ENCODE results near the gene ARID1B. TPM values are rescaled to one million over a fixed set of nuclear protein-coding genes. Genes with fewer than 3 reads are reported as not detected.

Gene ARID1B
- total and polyA plus RNA-seq, 10 of the 15 experiments (the other 5 are each of a cell fraction or from before 2014, with no cell fraction given) = 24.7 to 133 (median 54.6) TPM

DNA sequence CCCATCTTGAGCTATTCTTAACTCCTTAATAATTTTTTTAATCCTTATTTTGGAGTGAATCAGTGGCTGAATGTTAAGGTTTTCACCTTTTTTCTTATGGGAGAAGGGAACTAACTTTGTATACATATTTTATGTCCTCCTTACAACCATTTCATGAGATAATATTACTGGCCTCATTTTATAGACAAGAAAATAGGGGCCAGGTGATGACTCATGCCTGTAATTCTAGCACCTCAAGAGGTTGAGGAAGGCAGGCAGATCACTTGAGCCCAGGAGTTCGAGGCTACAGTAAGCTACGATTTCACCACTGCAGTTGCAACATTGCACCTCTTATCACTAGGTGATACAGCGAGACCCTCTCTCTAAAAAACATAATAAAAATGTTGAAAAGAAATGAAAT, 417.5 kb downstream of the ARID1B start (continued):
- no peak for TF ChIP-seq CHD2 (IDR thresholded peaks at IDR 0.05; ENCODE audit: borderline replicate concordance, low read depth, low read length)
- TF ChIP-seq, protein P1, sequence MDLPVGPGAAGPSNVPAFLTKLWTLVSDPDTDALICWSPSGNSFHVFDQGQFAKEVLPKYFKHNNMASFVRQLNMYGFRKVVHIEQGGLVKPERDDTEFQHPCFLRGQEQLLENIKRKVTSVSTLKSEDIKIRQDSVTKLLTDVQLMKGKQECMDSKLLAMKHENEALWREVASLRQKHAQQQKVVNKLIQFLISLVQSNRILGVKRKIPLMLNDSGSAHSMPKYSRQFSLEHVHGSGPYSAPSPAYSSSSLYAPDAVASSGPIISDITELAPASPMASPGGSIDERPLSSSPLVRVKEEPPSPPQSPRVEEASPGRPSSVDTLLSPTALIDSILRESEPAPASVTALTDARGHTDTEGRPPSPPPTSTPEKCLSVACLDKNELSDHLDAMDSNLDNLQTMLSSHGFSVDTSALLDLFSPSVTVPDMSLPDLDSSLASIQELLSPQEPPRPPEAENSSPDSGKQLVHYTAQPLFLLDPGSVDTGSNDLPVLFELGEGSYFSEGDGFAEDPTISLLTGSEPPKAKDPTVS (IDR thresholded peaks at IDR 0.05; ENCODE audit: low read depth, low read length) = no peak

- no TSS peak for BruUV-seq (replicated peaks)
- POLR2A ChIA-PET = no interaction called here
- TF ChIP-seq POLR2A (IDR thresholded peaks at IDR 0.05; ENCODE audit: low read depth, low read length) (0 out of 2 replicates have a peak, but pooled peaks have one; percentile 21), GATAD2B (conservative IDR thresholded peaks at IDR 0.05; ENCODE audit: low read depth) (no peak), MTA2 (IDR thresholded peaks at IDR 0.05; ENCODE audit: low read depth) (no peak), JUNB (IDR thresholded peaks at IDR 0.05) (no peak), EZH2 (IDR thresholded peaks at IDR 0.05; ENCODE audit: borderline replicate concordance, control insufficient read depth, low read depth, low read length) (no peak)
- Histone ChIP-seq H3K9ac (ENCODE audit: control insufficient read depth, insufficient read depth, low read length) (no peak overlapping the region), H3K79me2 (ENCODE audit: control insufficient read depth, insufficient read depth, low read length) (no peaks in the 10 kb centered on the region), H2AFZ (ENCODE audit: control insufficient read depth, low read depth, low read length) (no peak overlapping the region), H3K36me3 (ENCODE audit: control insufficient read depth in 2 of 2, insufficient read depth in 2 of 2, low read length in 1 of 2) (peaks cover 19 to 26% of the 10 kb centered on the region in 2 experiments), H3K4me1 (ENCODE audit: control insufficient read depth, insufficient read depth, low read length) (no peaks in the 10 kb centered on the region), H3K9me3 (replicated peaks; ENCODE audit: control insufficient read depth, insufficient read depth, low read length) (no peaks in the 10 kb centered on the region), H3K27ac (ENCODE audit: control insufficient read depth, insufficient read depth) (no peak overlapping the region), H3K27me3 (replicated peaks in 1 of 2; ENCODE audit: control insufficient read depth in 2 of 2, insufficient read depth in 2 of 2, low read length in 1 of 2) (no peaks in the 10 kb centered on the region), H3K4me2 (ENCODE audit: control insufficient read depth, insufficient read depth) (no peak overlapping the region), H3K4me3 (no peak overlapping the region), H4K20me1 (ENCODE audit: control insufficient read depth, insufficient read depth) (no peaks in the 10 kb centered on the region)
- ATAC-seq (no peak), FAIRE-seq (no peak), DNase-seq (ENCODE audit: low read depth, low spot score) (no peak)
- RAD21 ChIA-PET (ENCODE audit: unreplicated experiment) = no interaction called here
- in situ Hi-C loops (cut with MboI) = no loop called here
- 100% methylated on average over 6 of the region's 6 CpGs for WGBS (ENCODE audit: insufficient coverage, insufficient replicate concordance, low lambda C conversion rate, missing lambda C conversion rate)
- SMC1A ChIA-PET (ENCODE audit: uncharacterized antibody, unreplicated experiment) = interaction anchor here (1.1 kb wide), 1 partner anchor 470 kb away, joined by 5 read pairs; no protein-coding TSS in a partner anchor
- intact Hi-C loops (cut with micrococcal nuclease; ENCODE audit: unreplicated experiment) = no loop called here
- CTCF ChIA-PET = no interaction called here
Measured at GRCh38 chr6:157196391-157196790, 419.2 kb downstream of the ARID1B start.

Measured in GM12878 (cell line).